Lung (tissue), 12 donors: ENCODE measurements around the gene ANKRD13D. TPM values are rescaled to one million over a fixed set of nuclear protein-coding genes. Genes with fewer than 3 reads are reported as not detected.

ENCODE experiments used
- ATAC-seq: fragments of 200-7000 bp; cut with Tn5 transposase; one replicate; pipeline ENCODE4 v1.9.1; 2020; ENCODE audit warnings: moderate number of reproducible peaks; ENCODE audit not compliant: insufficient read depth, low FRiP score
- DNase-seq, 3 donors: peaks; one replicate each; pipeline ENCODE4 v3.0.0-alpha.2; 2013 to 2017
- H3K27ac ChIP-seq, 2 donors: one replicate each; pipeline ENCODE4 v1.5.1; 2013; ENCODE audit warnings: mild to moderate bottlenecking in 2 of 2, moderate library complexity in 2 of 2, control low read depth in 1 of 2, inconsistent platforms in 1 of 2, low read depth in 1 of 2, low read length in 1 of 2
- H3K27me3 ChIP-seq, 3 donors: one replicate each; pipeline ENCODE4 v1.5.1; 2013; ENCODE audit warnings: low read length in 2 of 3; ENCODE audit not compliant: control insufficient read depth in 3 of 3, insufficient read depth in 3 of 3
- H3K36me3 ChIP-seq, 4 donors: one replicate each; pipeline ENCODE4 v1.5.1; 2013; ENCODE audit warnings: low read length in 4 of 4, mild to moderate bottlenecking in 1 of 4, moderate library complexity in 1 of 4; ENCODE audit not compliant: control insufficient read depth in 4 of 4, insufficient read depth in 4 of 4
- H3K4me1 ChIP-seq, 5 donors: one replicate each; pipeline ENCODE4 v1.5.1; 2013; ENCODE audit warnings: low read length in 5 of 5, mild to moderate bottlenecking in 2 of 5, moderate library complexity in 1 of 5; ENCODE audit not compliant: control insufficient read depth in 5 of 5, insufficient read depth in 5 of 5
- H3K4me3 ChIP-seq: one replicate; pipeline ENCODE4 v1.5.1; 2013; ENCODE audit warnings: mild to moderate bottlenecking, control low read depth, moderate library complexity
- H3K9ac ChIP-seq, 2 donors: one replicate each; pipeline ENCODE4 v1.5.1; 2013; ENCODE audit warnings: low read length in 2 of 2, control low read depth in 1 of 2; ENCODE audit not compliant: insufficient read depth in 1 of 2
- H3K9me3 ChIP-seq, 4 donors: one replicate each; pipeline ENCODE4 v1.5.1; 2013; ENCODE audit warnings: low read length in 3 of 4, mild to moderate bottlenecking in 1 of 4, moderate library complexity in 1 of 4; ENCODE audit not compliant: control insufficient read depth in 4 of 4, insufficient read depth in 3 of 4
- CTCF ChIP-seq: IDR thresholded peaks from 2 replicates; pipeline ENCODE4 v1.5.1; 2012; ENCODE audit warnings: mild to moderate bottlenecking; ENCODE audit errors: control extremely low read depth, extremely low read depth
- WGBS, 2 donors: extraction: QIAGEN DNeasy Blood & Tissue Kit; methylation state at CpG; one replicate each; pipeline ENCODE4 v1.1.7; 2013; 5-methylcytosine and 5-hydroxymethylcytosine counted together
- polyA plus RNA-seq, 2 donors: library from polyadenylated mRNA; stranded (reverse); fragments of 200-250 nt; gene quantifications; one replicate each; pipeline ENCODE4 v1.2.1, GENCODE V29; 2013
- total RNA-seq, 2 donors: library from RNA; depleted of rRNA in 1 of 2; stranded (reverse); fragments of >200 nt in 1 of 2; gene quantifications; one replicate each; pipeline ENCODE4 v1.2.1, GENCODE V29; 2014 to 2021
- donor health status: control.
- donor health status: control.
- donor health status: Bipolar disorder and iron deficiency.
- donor health status: healthy.
- donor health status: DM: yes; HTN: yes; CAD: no.

The ANKRD13D gene
- total and polyA plus RNA-seq, 4 donors, result 35.9 to 86.2 (median 60.5) TPM

- Histone ChIP-seq H3K36me3 (peaks cover 45 to 89% (median 79%) of the 10 kb centered on the region in 4 donors), H3K9me3 (no peaks in the 10 kb centered on the region), H3K27ac (no peak overlapping the region), H3K9ac (no peak overlapping the region), H3K4me1 (peaks cover 0 to 3% (median 0%) of the 10 kb centered on the region in 5 donors), H3K4me3 (no peak overlapping the region), H3K27me3 (no peaks in the 10 kb centered on the region)
- no peak for TF ChIP-seq CTCF
- ATAC-seq (no peak), DNase-seq (no peak)
- 89 to 91% methylated on average over 1 of the region's 1 CpG for WGBS, 2 donors
These were observed 37.3 kb upstream of the ANKRD13D start for GRCh38 chr11:67251841-67252240.

DNA sequence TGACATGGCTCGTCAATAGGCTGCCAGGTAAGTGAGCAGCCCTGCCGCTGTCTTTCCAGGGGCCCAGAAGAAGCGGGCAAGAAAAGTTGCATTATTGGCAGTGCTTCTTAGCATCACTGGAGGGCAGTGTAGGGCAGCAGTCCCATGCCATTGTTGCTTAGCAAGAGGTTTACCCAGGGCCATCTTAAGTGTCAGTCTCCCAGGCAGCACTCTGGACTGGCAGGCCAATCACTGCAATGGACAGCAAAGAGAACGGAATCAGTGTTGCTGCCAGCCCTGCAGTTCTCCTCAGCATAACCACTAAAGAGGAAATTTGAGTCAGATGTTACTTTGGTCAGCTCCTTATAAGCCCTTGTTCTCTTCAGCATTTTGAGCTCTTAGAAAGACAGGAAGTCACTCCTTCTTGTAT lies 36.3 kb upstream of the ANKRD13D start:
- no peak for TF ChIP-seq CTCF
- Histone ChIP-seq H3K9me3 (no peaks in the 10 kb centered on the region), H3K27me3 (no peaks in the 10 kb centered on the region), H3K4me1 (peaks cover 0 to 3% (median 0%) of the 10 kb centered on the region in 5 donors), H3K27ac (peak overlapping the region in 1 of 2 donors; percentile 2), H3K9ac (no peak overlapping the region), H3K36me3 (peaks cover 40 to 82% (median 75%) of the 10 kb centered on the region in 4 donors), H3K4me3 (no peak overlapping the region)
- peak in 1 of 3 donors; percentile 43 for DNase-seq
- 72 to 75% methylated on average over 4 of the region's 4 CpGs for WGBS, 2 donors
- ATAC-seq, result peak; percentile 76

- H3K9me3 ChIP-seq, result no peaks in the 10 kb centered on the region
- WGBS, 2 donors, result 96 to 97% methylated on average over 14 of the region's 14 CpGs
- H3K4me3 ChIP-seq, result no peak overlapping the region
- TF ChIP-seq CTCF, result no peak
- no peak overlapping the region for H3K9ac ChIP-seq
- peaks cover 33 to 77% (median 63%) of the 10 kb centered on the region in 4 donors for H3K36me3 ChIP-seq
- ATAC-seq (peak; percentile 8), DNase-seq (no peak)
- H3K27me3 ChIP-seq, result no peaks in the 10 kb centered on the region
- no peak overlapping the region for H3K27ac ChIP-seq
- no peaks in the 10 kb centered on the region for H3K4me1 ChIP-seq
These were observed 35.1 kb upstream of the ANKRD13D start for GRCh38 chr11:67253872-67254624.

DNA sequence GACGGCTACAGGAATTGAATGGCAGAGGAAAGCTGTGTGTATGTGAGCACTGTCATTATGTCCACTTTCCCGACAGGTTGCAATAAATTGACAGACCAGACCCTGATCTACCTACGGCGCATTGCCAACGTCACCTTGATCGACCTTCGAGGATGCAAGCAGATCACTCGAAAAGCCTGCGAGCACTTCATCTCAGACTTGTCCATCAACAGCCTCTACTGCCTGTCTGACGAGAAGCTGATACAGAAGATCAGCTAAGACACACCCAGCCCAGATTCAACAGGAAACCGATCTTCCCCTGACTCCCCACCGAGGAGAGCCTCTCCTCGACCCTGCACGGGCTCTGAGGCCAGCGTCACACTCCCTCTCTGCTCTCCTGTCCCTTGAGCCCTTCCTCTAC lies 34.3 kb upstream of the ANKRD13D start:
- Histone ChIP-seq H3K9me3 (no peaks in the 10 kb centered on the region), H3K4me1 (no peaks in the 10 kb centered on the region), H3K36me3 (peaks cover 26 to 71% (median 60%) of the 10 kb centered on the region in 4 donors), H3K9ac (no peak overlapping the region), H3K27ac (no peak overlapping the region), H3K4me3 (no peak overlapping the region), H3K27me3 (no peaks in the 10 kb centered on the region)
- no peak for DNase-seq
- ATAC-seq, result no peak
- no peak for TF ChIP-seq CTCF
- WGBS, 2 donors, result 86 to 92% methylated on average over 15 of the region's 15 CpGs
